Tibial artery (tissue), 4 donors: Measurements from ENCODE around the gene PLA2G4A.
"Not testable (repeated sequence)": the region's sequence is repeated elsewhere in the genome, so short reads cannot be mapped to it uniquely, and the experiment has no call there.

Experiments used
- DNase-seq, 2 donors: peaks; one replicate each; pipeline ENCODE4 v3.0.0-alpha.2; 2019
- H3K27ac ChIP-seq, 2 donors: fragments of 200-600 bp; sonication (generic) in 1 of 2; 1 replicate in 1 of 2; 2 replicates in 1 of 2; pipeline ENCODE4 v1.5.1; 2018 to 2019; ENCODE audit warnings: mild to moderate bottlenecking in 1 of 2
- H3K27me3 ChIP-seq, 2 donors: fragments of 200-600 bp; sonication (generic) in 1 of 2; one replicate each; pipeline versions ENCODE4 v1.5.1 to v1.6.0; 2016 to 2019
- H3K36me3 ChIP-seq, 3 donors: fragments of 200-600 bp; sonication (generic) in 2 of 3; one replicate each; pipeline ENCODE4 v1.5.1; 2016 to 2019; ENCODE audit warnings: mild to moderate bottlenecking in 2 of 3
- H3K4me1 ChIP-seq, 4 donors: fragments of 200-600 bp; sonication (generic) in 2 of 4; 1 replicate in 3 of 4; 2 replicates in 1 of 4; pipeline ENCODE4 v1.5.1; 2016 to 2019
- H3K4me3 ChIP-seq, 2 donors: fragments of 200-600 bp; sonication (generic) in 1 of 2; 1 replicate in 1 of 2; 2 replicates in 1 of 2; pipeline ENCODE4 v1.5.1; 2018 to 2019; ENCODE audit warnings: mild to moderate bottlenecking in 2 of 2
- H3K9me3 ChIP-seq, 3 donors: fragments of 200-600 bp; sonication (generic) in 1 of 3; one replicate each; pipeline ENCODE4 v1.5.1; 2016 to 2019
- CTCF ChIP-seq, 2 experiments: fragments of 200-600 bp in 1 of 2; fragments of 450-650 bp in 1 of 2; IDR thresholded peaks; one replicate each; pipeline ENCODE4 v1.5.1; 2017 to 2019; ENCODE audit warnings: antibody characterized with exemption in 2 of 2, mild to moderate bottlenecking in 1 of 2, moderate library complexity in 1 of 2
- intact Hi-C: fragments of 100-400 bp; cut with DNase I; formaldehyde crosslinking; loops from one replicate; pipeline ENCODE4 v1.15.0; 2023; ENCODE audit warnings: low total_unique reads

The PLA2G4A gene

GRCh38 chr1:186903374-186904136, 74.8 kb downstream of the PLA2G4A start:
- H3K4me3 ChIP-seq: no peak overlapping the region
- TF ChIP-seq CTCF (IDR thresholded peaks at IDR 0.05): no peak
- intact Hi-C loops: no loop called here
- DNase-seq: no peak
- no peaks in the 10 kb centered on the region for H3K36me3 ChIP-seq
- no peaks in the 10 kb centered on the region for H3K27me3 ChIP-seq
- no peaks in the 10 kb centered on the region for H3K9me3 ChIP-seq
- H3K27ac ChIP-seq: no peak overlapping the region
- H3K4me1 ChIP-seq: peaks cover 0 to 26% (median 0%) of the 10 kb centered on the region in 4 donors

- no peaks in the 10 kb centered on the region for H3K36me3 ChIP-seq
- intact Hi-C loops: no loop called here
These were observed 75.6 kb downstream of the PLA2G4A start for GRCh38 chr1:186904361-186904760.

GRCh38 chr1:186905561-186905960, 76.8 kb downstream of the PLA2G4A start:
- Histone ChIP-seq H3K9me3 (no peaks in the 10 kb centered on the region), H3K27ac (no peak overlapping the region)
- intact Hi-C loops: no loop called here

More at GRCh38 chr1:186904361-186904760, 75.6 kb downstream of the PLA2G4A start:
- peaks cover 0 to 26% (median 0%) of the 10 kb centered on the region in 4 donors for H3K4me1 ChIP-seq
- H3K9me3 ChIP-seq: no peaks in the 10 kb centered on the region
- DNase-seq: no peak
- no peak overlapping the region for H3K4me3 ChIP-seq
- H3K27me3 ChIP-seq: no peaks in the 10 kb centered on the region
- no peak for TF ChIP-seq CTCF (IDR thresholded peaks at IDR 0.05)
- no peak overlapping the region for H3K27ac ChIP-seq

GRCh38 chr1:186915555-186915954, 86.8 kb downstream of the PLA2G4A start:
- TF ChIP-seq CTCF (IDR thresholded peaks at IDR 0.05): no peak
- Histone ChIP-seq H3K4me1 (no peaks in the 10 kb centered on the region), H3K27me3 (no peaks in the 10 kb centered on the region), H3K4me3 (no peak overlapping the region), H3K36me3 (no peaks in the 10 kb centered on the region), H3K9me3 (no peaks in the 10 kb centered on the region), H3K27ac (no peak overlapping the region)
- DNase-seq: no peak
- intact Hi-C loops: no loop called here

More at GRCh38 chr1:186905561-186905960, 76.8 kb downstream of the PLA2G4A start:
- no peak overlapping the region for H3K4me3 ChIP-seq
- no peaks in the 10 kb centered on the region for H3K27me3 ChIP-seq
- H3K36me3 ChIP-seq: no peaks in the 10 kb centered on the region
- TF ChIP-seq CTCF (IDR thresholded peaks at IDR 0.05): no peak
- no peak for DNase-seq
- H3K4me1 ChIP-seq: peaks cover 0 to 24% (median 0%) of the 10 kb centered on the region in 4 donors

GRCh38 chr1:186917106-186917786, 88.5 kb downstream of the PLA2G4A start:
- H3K27ac ChIP-seq, H3K9me3 ChIP-seq, H3K4me1 ChIP-seq, intact Hi-C loops, DNase-seq, H3K4me3 ChIP-seq, H3K36me3 ChIP-seq, H3K27me3 ChIP-seq: not testable (repeated sequence)

- intact Hi-C loops, H3K27ac ChIP-seq: not testable (repeated sequence)
These were observed 92.6 kb downstream of the PLA2G4A start for GRCh38 chr1:186921386-186921785.

GRCh38 chr1:186922814-186923213, 94.1 kb downstream of the PLA2G4A start:
- H3K4me1 ChIP-seq: peaks cover 0 to 14% (median 2%) of the 10 kb centered on the region in 4 donors
- H3K27ac ChIP-seq, intact Hi-C loops, DNase-seq, H3K36me3 ChIP-seq, H3K9me3 ChIP-seq, H3K27me3 ChIP-seq, H3K4me3 ChIP-seq: not testable (repeated sequence)

More at GRCh38 chr1:186921386-186921785, 92.6 kb downstream of the PLA2G4A start:
- H3K4me1 ChIP-seq: peaks cover 0 to 13% (median 2%) of the 10 kb centered on the region in 4 donors
- H3K27me3 ChIP-seq, DNase-seq, H3K9me3 ChIP-seq, H3K4me3 ChIP-seq, H3K36me3 ChIP-seq: not testable (repeated sequence)
